Uterus (tissue), 4 donors: ENCODE data around the gene PRKD1. TPM values are rescaled to one million over a fixed set of nuclear protein-coding genes. Genes with fewer than 3 reads are reported as not detected.

Experiments
- DNase-seq, 2 donors: peaks; one replicate each; pipeline ENCODE4 v3.0.0-alpha.2; 2019 to 2020
- H3K27ac ChIP-seq, 2 donors: fragments of 200-600 bp; sonication (generic); 1 replicate in 1 of 2; 2 replicates in 1 of 2; pipeline ENCODE4 v1.5.1; 2016 to 2018
- H3K27me3 ChIP-seq, 2 donors: fragments of 200-600 bp; sonication (generic); one replicate each; pipeline ENCODE4 v1.5.1; 2018 to 2019; ENCODE audit warnings: control low read depth in 1 of 2
- H3K36me3 ChIP-seq, 2 donors: fragments of 200-600 bp; sonication (generic); one replicate each; pipeline ENCODE4 v1.5.1; 2019; ENCODE audit warnings: control low read depth in 1 of 2
- H3K4me1 ChIP-seq, 2 donors: fragments of 200-600 bp; sonication (generic); one replicate each; pipeline ENCODE4 v1.5.1; 2018 to 2019; ENCODE audit warnings: control low read depth in 1 of 2
- H3K4me3 ChIP-seq, 2 donors: fragments of 200-600 bp; sonication (generic); 1 replicate in 1 of 2; 2 replicates in 1 of 2; pipeline ENCODE4 v1.5.1; 2018 to 2019; ENCODE audit warnings: mild to moderate bottlenecking in 1 of 2
- H3K9me3 ChIP-seq, 2 donors: fragments of 200-600 bp; sonication (generic); one replicate each; pipeline ENCODE4 v1.5.1; 2019; ENCODE audit warnings: control low read depth in 1 of 2
- POLR2A ChIP-seq, 2 donors: fragments of 450-650 bp; IDR thresholded peaks; one replicate each; pipeline ENCODE4 v1.6.1; 2016; ENCODE audit warnings: antibody characterized with exemption in 2 of 2, mild to moderate bottlenecking in 1 of 2, moderate library complexity in 1 of 2
- intact Hi-C: fragments of 100-400 bp; cut with DNase I; formaldehyde crosslinking; loops from one replicate; pipeline ENCODE4 v1.15.1; 2023; ENCODE audit warnings: low total_unique reads
- total RNA-seq, 4 donors: library from RNA; depleted of rRNA in 3 of 4; stranded (reverse); fragments of >200 nt in 3 of 4; gene quantifications; one replicate each; pipeline versions ENCODE4 v1.1.0 to v1.2.4, GENCODE V29; 2014 to 2023
- TF ChIP-seq, protein P1 (sequence below), 4 experiments: fragments of 200-600 bp in 2 of 4; fragments of 450-650 bp in 2 of 4; sonication (generic) in 2 of 4; IDR thresholded peaks; one replicate each; pipeline ENCODE4 v1.5.1; 2016 to 2019; ENCODE audit warnings: antibody characterized with exemption in 4 of 4, mild to moderate bottlenecking in 2 of 4, moderate library complexity in 1 of 4
- donor health status: DM: yes; HTN: yes; CAD: no.

The PRKD1 gene
- total RNA-seq, 4 donors from 2014 or later: 6.4 to 47.9 (median 31.5) TPM

DNA sequence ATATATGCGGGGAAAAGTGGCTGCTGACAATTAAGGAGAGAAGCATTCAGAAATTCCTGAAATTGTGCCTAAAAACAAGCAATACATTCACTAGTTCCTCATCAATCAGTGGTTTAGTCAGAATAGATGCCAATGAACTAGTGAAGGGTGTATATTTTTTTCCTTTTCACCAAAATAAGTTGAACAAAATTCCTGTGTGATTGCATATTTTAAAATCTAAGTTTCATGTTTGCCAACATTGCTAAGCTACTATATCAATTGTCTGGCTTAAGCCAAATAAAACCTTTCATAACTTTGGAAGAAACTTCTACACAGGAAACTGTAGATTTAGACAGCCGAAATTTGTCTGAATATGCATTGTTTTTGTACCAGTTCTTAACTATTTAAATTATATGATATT is 8.7 kb downstream of the PRKD1 start:
- H3K9me3 ChIP-seq: no peaks in the 10 kb centered on the region
- H3K36me3 ChIP-seq: no peaks in the 10 kb centered on the region
- no peak for TF ChIP-seq POLR2A (IDR thresholded peaks at IDR 0.05)
- TF ChIP-seq, protein P1, sequence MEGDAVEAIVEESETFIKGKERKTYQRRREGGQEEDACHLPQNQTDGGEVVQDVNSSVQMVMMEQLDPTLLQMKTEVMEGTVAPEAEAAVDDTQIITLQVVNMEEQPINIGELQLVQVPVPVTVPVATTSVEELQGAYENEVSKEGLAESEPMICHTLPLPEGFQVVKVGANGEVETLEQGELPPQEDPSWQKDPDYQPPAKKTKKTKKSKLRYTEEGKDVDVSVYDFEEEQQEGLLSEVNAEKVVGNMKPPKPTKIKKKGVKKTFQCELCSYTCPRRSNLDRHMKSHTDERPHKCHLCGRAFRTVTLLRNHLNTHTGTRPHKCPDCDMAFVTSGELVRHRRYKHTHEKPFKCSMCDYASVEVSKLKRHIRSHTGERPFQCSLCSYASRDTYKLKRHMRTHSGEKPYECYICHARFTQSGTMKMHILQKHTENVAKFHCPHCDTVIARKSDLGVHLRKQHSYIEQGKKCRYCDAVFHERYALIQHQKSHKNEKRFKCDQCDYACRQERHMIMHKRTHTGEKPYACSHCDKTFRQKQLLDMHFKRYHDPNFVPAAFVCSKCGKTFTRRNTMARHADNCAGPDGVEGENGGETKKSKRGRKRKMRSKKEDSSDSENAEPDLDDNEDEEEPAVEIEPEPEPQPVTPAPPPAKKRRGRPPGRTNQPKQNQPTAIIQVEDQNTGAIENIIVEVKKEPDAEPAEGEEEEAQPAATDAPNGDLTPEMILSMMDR (IDR thresholded peaks at IDR 0.05): no peak
- H3K27me3 ChIP-seq: no peaks in the 10 kb centered on the region
- intact Hi-C loops: no loop called here
- no peaks in the 10 kb centered on the region for H3K4me1 ChIP-seq
- no peak for DNase-seq
- H3K4me3 ChIP-seq: no peak overlapping the region
- H3K27ac ChIP-seq: no peak overlapping the region

DNA sequence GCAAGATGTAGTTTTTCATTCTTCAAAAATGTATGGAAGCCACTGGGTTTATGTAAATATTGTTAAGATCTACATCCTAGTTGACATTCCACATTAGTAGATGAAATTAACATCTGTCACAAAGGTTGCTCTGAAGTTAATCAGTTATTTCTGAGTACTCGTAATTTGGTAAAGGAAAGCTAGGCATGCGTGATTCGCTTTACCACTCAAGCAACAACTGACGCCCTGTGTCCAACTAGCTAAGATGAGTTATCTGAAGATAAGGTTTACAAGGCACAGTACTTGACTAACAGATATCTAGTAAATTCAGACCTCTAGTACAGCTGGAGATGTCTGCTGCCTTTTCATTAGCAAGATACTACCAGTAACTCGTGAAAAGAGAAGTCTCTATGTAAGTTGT is 14.1 kb downstream of the PRKD1 start:
- Histone ChIP-seq H3K4me1 (no peaks in the 10 kb centered on the region), H3K27ac (no peak overlapping the region), H3K9me3 (no peaks in the 10 kb centered on the region), H3K36me3 (no peaks in the 10 kb centered on the region), H3K4me3 (no peak overlapping the region), H3K27me3 (no peaks in the 10 kb centered on the region)
- TF ChIP-seq, protein P1 (IDR thresholded peaks at IDR 0.05): no peak
- no peak for TF ChIP-seq POLR2A (IDR thresholded peaks at IDR 0.05)
- DNase-seq: no peak
- intact Hi-C loops: no loop called here

GRCh38 chr14:29911810-29912209 is 15.8 kb downstream of the PRKD1 start:
- no peak for TF ChIP-seq POLR2A (IDR thresholded peaks at IDR 0.05)
- TF ChIP-seq, protein P1 (IDR thresholded peaks at IDR 0.05): no peak
- no peaks in the 10 kb centered on the region for H3K9me3 ChIP-seq
- H3K27me3 ChIP-seq: no peaks in the 10 kb centered on the region
- no peaks in the 10 kb centered on the region for H3K36me3 ChIP-seq
- H3K4me1 ChIP-seq: no peaks in the 10 kb centered on the region
- intact Hi-C loops: no loop called here
- H3K4me3 ChIP-seq: no peak overlapping the region
- H3K27ac ChIP-seq: no peak overlapping the region
- DNase-seq: no peak

DNA sequence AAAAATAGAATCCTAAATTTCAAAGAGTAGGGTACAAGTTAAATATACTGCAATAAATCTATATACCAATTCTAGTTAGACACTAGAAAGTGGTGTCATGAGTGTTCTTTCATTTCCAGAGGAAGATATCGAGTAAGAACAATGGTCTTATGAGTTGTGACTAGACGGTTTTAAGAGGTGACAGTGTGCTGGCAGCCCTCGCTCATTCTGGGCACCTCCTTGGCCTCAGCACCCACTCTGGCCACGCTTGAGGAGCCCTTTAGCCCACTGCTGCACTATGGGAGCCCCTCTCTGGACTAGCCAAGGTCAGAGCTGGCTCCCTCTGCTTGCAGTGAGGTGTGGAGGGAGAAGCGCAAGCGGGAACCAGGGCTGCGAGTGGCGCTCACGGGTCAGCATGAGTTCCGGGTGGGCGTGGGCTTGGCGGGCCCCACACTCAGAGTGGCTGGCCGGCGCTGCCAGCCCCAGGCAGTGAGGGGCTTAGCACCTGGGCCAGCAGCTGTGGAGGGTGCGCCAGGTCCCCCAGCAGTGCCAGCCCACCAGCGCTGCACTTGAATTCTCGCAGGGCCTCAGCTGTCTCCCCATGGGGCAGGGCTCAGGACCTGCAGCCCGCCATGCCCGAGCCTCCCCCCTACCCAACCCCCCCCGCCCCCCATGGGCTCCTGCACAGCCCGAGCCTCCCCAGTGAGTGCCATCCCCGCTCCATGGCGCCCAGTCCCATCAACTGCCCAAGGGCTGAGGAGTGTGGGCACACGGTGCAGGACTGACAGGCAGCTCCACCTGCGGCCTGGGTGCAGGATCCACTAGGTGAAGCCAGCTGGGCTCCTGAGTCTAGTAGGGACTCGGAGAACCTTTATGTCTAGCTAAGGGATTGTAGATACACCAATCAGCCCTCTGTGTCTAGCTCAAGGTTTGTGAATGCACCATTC is 18.7 kb downstream of the PRKD1 start:
- Histone ChIP-seq H3K4me1 (no peaks in the 10 kb centered on the region), H3K27ac (no peak overlapping the region), H3K9me3 (no peaks in the 10 kb centered on the region), H3K36me3 (no peaks in the 10 kb centered on the region), H3K4me3 (no peak overlapping the region), H3K27me3 (no peaks in the 10 kb centered on the region)
- no peak for DNase-seq
- intact Hi-C loops: no loop called here
- no peak for TF ChIP-seq POLR2A (IDR thresholded peaks at IDR 0.05)
- TF ChIP-seq, protein P1 (IDR thresholded peaks at IDR 0.05): no peak

- Histone ChIP-seq H3K4me3 (no peak overlapping the region), H3K4me1 (no peaks in the 10 kb centered on the region), H3K36me3 (no peaks in the 10 kb centered on the region), H3K9me3 (no peaks in the 10 kb centered on the region), H3K27ac (no peak overlapping the region), H3K27me3 (no peaks in the 10 kb centered on the region)
- no peak for DNase-seq
- TF ChIP-seq POLR2A (IDR thresholded peaks at IDR 0.05): no peak
- TF ChIP-seq, protein P1 (IDR thresholded peaks at IDR 0.05): no peak
- intact Hi-C loops: no loop called here
These were observed 21.3 kb downstream of the PRKD1 start for GRCh38 chr14:29906256-29906870.
